K562 (cell line): Measurements from ENCODE around the gene SRC. TPM values are rescaled to one million over a fixed set of nuclear protein-coding genes. Genes with fewer than 3 reads are reported as not detected.

Experiments
- BHLHE40 ChIP-seq: IDR thresholded peaks from 2 replicates; pipeline ENCODE4 v1.6.1; 2011; ENCODE audit warnings: low read length, improper control_type of control experiment
- CAMTA2 ChIP-seq: fragments of 250-450 bp; sonication (Bioruptor Pico); conservative IDR thresholded peaks from 2 replicates; pipeline ENCODE4 v1.5.1; 2022
- CBFB ChIP-seq: sonication (generic); formaldehyde crosslinking; IDR thresholded peaks from 2 replicates; pipeline ENCODE4 v1.4.0; 2020; ENCODE audit warnings: mild to moderate bottlenecking, missing genetic modification reagents
- EHMT2 ChIP-seq: fragments of 450-650 bp; IDR thresholded peaks from 2 replicates; pipeline ENCODE4 v1.6.1; 2018; ENCODE audit warnings: antibody characterized with exemption
- HDAC3 ChIP-seq: fragments of 450-650 bp; IDR thresholded peaks from 2 replicates; pipeline ENCODE4 v1.6.1; 2018; ENCODE audit warnings: borderline replicate concordance, mild to moderate bottlenecking, moderate library complexity; ENCODE audit not compliant: partially characterized antibody
- MTA3 ChIP-seq: fragments of 450-650 bp; formaldehyde crosslinking; IDR thresholded peaks from 2 replicates; pipeline ENCODE4 v1.6.1; 2017; ENCODE audit warnings: mild to moderate bottlenecking, borderline replicate concordance
- OTX1 ChIP-seq: fragments of 450-650 bp; formaldehyde crosslinking; IDR thresholded peaks from 2 replicates; pipeline ENCODE4 v1.4.0; 2022; ENCODE audit warnings: mild to moderate bottlenecking
- POLR2H ChIP-seq: IDR thresholded peaks from 2 replicates; pipeline ENCODE4 v1.6.1; 2016; ENCODE audit warnings: missing genetic modification characterization, low read depth, mild to moderate bottlenecking, control low read depth, missing compliant biosample characterization, moderate library complexity
- SRF ChIP-seq, 2 experiments: fragments of 250-450, 450-650 bp in 1 of 2; sonication (Bioruptor Pico) in 1 of 2; sonication (generic) in 1 of 2; formaldehyde crosslinking; IDR thresholded peaks; 2 replicates each; pipeline versions ENCODE4 v1.5.0 to v1.5.1; 2020 to 2022; ENCODE audit warnings: mild to moderate bottlenecking in 1 of 2, missing genetic modification reagents in 1 of 2
- SUPT5H ChIP-seq: fragments of 450-650 bp; IDR thresholded peaks from 2 replicates; pipeline ENCODE4 v1.6.1; 2016
- TBL1XR1 ChIP-seq, 2 experiments: IDR thresholded peaks; 2 replicates each; pipeline ENCODE4 v1.6.1; 2012; ENCODE audit warnings: improper control_type of control experiment in 2 of 2, low read length in 2 of 2, mild to moderate bottlenecking in 1 of 2
- U2AF2 ChIP-seq: fragments of 200-400 bp; formaldehyde crosslinking; optimal IDR thresholded peaks from 2 replicates; pipeline ENCODE3; 2017; ENCODE audit warnings: low read depth, mild to moderate bottlenecking, low read length
- ZBTB7A ChIP-seq: IDR thresholded peaks from 2 replicates; pipeline ENCODE4 v1.6.1; 2011; ENCODE audit warnings: low read depth, mild to moderate bottlenecking, low read length, moderate library complexity, borderline replicate concordance; ENCODE audit not compliant: control insufficient read depth
- ZFX ChIP-seq: sonication (generic); formaldehyde crosslinking; IDR thresholded peaks from 2 replicates; pipeline ENCODE4 v1.8.0; 2022; ENCODE audit warnings: mild to moderate bottlenecking, missing genetic modification reagents, moderate library complexity
- ZNF436 ChIP-seq: fragments of 250-450, 450-650 bp; sonication (Bioruptor Pico); formaldehyde crosslinking; IDR thresholded peaks from 2 replicates; pipeline ENCODE4 v1.7.0; 2020; ENCODE audit warnings: mild to moderate bottlenecking
- polyA plus RNA-seq, 8 experiments: library from polyadenylated mRNA; depleted of rRNA in 4 of 8; stranded (reverse) in 5 of 8; unstranded in 3 of 8; fragments of >200 nt; fragmentation: Nextera tagmentation in 2 of 8; fragmentation: Illumina TruSeq in 1 of 8; extraction: Ambion mirVana in 2 of 8; extraction: Trizol in 1 of 8; gene quantifications; 2 replicates each; pipeline versions ENCODE4 v1.2.1 to v1.2.3, GENCODE V29; 2011 to 2014; ENCODE audit warnings: inconsistent platforms in 1 of 8, missing spikeins in 1 of 8
- total RNA-seq, 7 experiments: library from RNA; depleted of rRNA in 6 of 7; stranded (reverse); fragments of >200 nt in 6 of 7; fragmentation: Illumina TruSeq in 2 of 7; extraction: Trizol in 2 of 7; gene quantifications; 2 replicates each; pipeline versions ENCODE4 v1.2.1 to v1.2.3, GENCODE V29; 2011 to 2021; ENCODE audit warnings: low replicate concordance in 1 of 7
- TF ChIP-seq, protein P1 (sequence below): fragments of 450-650 bp; IDR thresholded peaks from 2 replicates; pipeline ENCODE4 v1.6.1; 2016
- TF ChIP-seq, protein P2 (sequence below): conservative IDR thresholded peaks from 2 replicates; pipeline ENCODE4 v1.6.1; 2011; ENCODE audit warnings: low read depth, mild to moderate bottlenecking, low read length; ENCODE audit not compliant: control insufficient read depth
- TF ChIP-seq, protein P3 (sequence below): fragments of 450-650 bp; IDR thresholded peaks from 2 replicates; pipeline ENCODE4 v1.6.1; 2016; ENCODE audit warnings: missing biosample characterization, missing genetic modification characterization
- TF ChIP-seq, protein P4 (sequence below): sonication (generic); formaldehyde crosslinking; IDR thresholded peaks from 2 replicates; pipeline ENCODE4 v1.5.0; 2020; ENCODE audit warnings: missing genetic modification reagents
- TF ChIP-seq, protein P5 (sequence below), 3 experiments: fragments of 200-800 bp in 1 of 3; sonication (Bioruptor generic) in 1 of 3; sonication (generic) in 1 of 3; formaldehyde crosslinking in 1 of 3; IDR thresholded peaks; 2 replicates each; pipeline versions ENCODE4 v1.6.1 to v1.8.0; 2016 to 2022; ENCODE audit warnings: mild to moderate bottlenecking in 2 of 3, missing compliant biosample characterization in 2 of 3, missing genetic modification characterization in 2 of 3, missing genetic modification reagents in 1 of 3

Gene SRC
- total and polyA plus RNA-seq, 9 of the 15 experiments (the other 6 are each of a cell fraction or from before 2014, with no cell fraction given), result 0.06 to 8.5 (median 3.1) TPM

DNA sequence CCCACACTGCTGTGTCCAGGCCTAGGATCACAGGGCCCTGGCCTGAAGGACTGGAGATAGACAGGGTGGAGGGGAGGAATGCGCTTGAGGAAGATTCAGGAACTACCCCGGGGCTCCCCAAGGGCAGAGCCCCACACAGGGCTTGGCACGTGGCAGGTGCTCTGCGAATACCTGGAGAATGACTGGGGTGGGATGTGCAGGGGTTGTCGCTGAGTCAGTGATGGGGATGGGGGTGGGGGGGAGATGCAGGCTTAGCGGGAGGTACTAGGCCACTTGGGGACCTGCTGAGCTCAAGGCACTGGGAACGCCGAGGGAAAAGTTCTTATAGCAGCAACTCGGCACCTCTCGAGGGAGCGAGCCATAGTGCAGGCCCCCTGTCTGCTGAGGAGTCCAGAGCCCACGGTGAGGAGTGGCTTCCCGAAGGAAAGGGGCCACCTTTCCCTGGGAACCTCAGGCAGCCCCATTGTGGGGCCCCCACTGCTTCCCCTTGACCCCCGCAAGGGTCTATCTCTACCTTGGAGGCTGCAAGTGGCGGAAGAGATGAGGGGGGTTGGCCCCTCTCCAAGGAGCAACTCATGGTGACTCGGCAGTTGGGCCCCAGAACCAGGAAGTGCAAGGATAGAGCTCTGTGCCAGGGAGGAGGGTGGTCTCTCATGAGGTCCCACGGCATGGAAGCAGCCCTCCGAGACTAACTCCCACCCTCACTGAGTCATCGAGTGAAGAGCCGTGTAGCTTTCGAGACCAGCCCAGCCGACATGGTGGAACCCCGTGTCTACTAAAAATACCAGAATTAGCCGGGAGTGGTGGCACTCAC, 33.1 kb downstream of the SRC start (continued):
- TF ChIP-seq, protein P1, sequence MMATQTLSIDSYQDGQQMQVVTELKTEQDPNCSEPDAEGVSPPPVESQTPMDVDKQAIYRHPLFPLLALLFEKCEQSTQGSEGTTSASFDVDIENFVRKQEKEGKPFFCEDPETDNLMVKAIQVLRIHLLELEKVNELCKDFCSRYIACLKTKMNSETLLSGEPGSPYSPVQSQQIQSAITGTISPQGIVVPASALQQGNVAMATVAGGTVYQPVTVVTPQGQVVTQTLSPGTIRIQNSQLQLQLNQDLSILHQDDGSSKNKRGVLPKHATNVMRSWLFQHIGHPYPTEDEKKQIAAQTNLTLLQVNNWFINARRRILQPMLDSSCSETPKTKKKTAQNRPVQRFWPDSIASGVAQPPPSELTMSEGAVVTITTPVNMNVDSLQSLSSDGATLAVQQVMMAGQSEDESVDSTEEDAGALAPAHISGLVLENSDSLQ, result no peak; the same call in 1 of the 2 replicates
- no peak for TF ChIP-seq ZNF436 (CRISPR knock-in tag)
- TF ChIP-seq TBL1XR1 (IDR thresholded peaks at IDR 0.05; ENCODE audit: low read length in 2 of 2), result peak in 1 of 2 experiments; percentile 27; a peak in 1 of 4 replicates
- peak; percentile 86 for TF ChIP-seq ZFX (CRISPR knock-in tag)
- TF ChIP-seq, protein P2, sequence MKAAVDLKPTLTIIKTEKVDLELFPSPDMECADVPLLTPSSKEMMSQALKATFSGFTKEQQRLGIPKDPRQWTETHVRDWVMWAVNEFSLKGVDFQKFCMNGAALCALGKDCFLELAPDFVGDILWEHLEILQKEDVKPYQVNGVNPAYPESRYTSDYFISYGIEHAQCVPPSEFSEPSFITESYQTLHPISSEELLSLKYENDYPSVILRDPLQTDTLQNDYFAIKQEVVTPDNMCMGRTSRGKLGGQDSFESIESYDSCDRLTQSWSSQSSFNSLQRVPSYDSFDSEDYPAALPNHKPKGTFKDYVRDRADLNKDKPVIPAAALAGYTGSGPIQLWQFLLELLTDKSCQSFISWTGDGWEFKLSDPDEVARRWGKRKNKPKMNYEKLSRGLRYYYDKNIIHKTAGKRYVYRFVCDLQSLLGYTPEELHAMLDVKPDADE, result no peak
- TF ChIP-seq SUPT5H, result 0 out of 2 replicates have a peak, but pooled peaks have one; percentile 66
- TF ChIP-seq, protein P3, sequence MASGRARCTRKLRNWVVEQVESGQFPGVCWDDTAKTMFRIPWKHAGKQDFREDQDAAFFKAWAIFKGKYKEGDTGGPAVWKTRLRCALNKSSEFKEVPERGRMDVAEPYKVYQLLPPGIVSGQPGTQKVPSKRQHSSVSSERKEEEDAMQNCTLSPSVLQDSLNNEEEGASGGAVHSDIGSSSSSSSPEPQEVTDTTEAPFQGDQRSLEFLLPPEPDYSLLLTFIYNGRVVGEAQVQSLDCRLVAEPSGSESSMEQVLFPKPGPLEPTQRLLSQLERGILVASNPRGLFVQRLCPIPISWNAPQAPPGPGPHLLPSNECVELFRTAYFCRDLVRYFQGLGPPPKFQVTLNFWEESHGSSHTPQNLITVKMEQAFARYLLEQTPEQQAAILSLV (tag), result no peak
- TF ChIP-seq, protein P4, sequence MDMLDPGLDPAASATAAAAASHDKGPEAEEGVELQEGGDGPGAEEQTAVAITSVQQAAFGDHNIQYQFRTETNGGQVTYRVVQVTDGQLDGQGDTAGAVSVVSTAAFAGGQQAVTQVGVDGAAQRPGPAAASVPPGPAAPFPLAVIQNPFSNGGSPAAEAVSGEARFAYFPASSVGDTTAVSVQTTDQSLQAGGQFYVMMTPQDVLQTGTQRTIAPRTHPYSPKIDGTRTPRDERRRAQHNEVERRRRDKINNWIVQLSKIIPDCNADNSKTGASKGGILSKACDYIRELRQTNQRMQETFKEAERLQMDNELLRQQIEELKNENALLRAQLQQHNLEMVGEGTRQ (CRISPR knock-in tag), result no peak
- no peak for TF ChIP-seq POLR2H
- TF ChIP-seq SRF (CRISPR knock-in tag; IDR thresholded peaks at IDR 0.05), result peak in 1 of 2 experiments; percentile 76; a peak in 1 of 4 replicates
- TF ChIP-seq MTA3, result peak; percentile 87
- TF ChIP-seq ZBTB7A, result peak; percentile 98
- TF ChIP-seq CAMTA2 (CRISPR knock-in tag), result no peak
- TF ChIP-seq, protein P5, sequence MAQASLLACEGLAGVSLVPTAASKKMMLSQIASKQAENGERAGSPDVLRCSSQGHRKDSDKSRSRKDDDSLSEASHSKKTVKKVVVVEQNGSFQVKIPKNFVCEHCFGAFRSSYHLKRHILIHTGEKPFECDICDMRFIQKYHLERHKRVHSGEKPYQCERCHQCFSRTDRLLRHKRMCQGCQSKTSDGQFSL (CRISPR knock-in tag; IDR thresholded peaks at IDR 0.05), result peak; percentile 27; the same call in 1 of the 2 replicates
- TF ChIP-seq, protein P5 (tag; IDR thresholded peaks at IDR 0.05), result 0 out of 4 replicates have a peak, but pooled peaks of 1 of the 2 experiments have one; percentile 24
- TF ChIP-seq OTX1 (CRISPR knock-in tag), result no peak
- TF ChIP-seq EHMT2, result no peak
- TF ChIP-seq CBFB (CRISPR knock-in tag), result no peak
- peak; percentile 6; the same call in 1 of the 2 replicates for TF ChIP-seq BHLHE40
- TF ChIP-seq U2AF2, result no peak
- TF ChIP-seq HDAC3, result no peak
